CD4-positive, alpha-beta T cell treated with Interferon alpha-2 for 1 hour (primary cell): ENCODE results near the gene DSTN.
"Not testable (repeated sequence)": the region's sequence is repeated elsewhere in the genome, so short reads cannot be mapped to it uniquely, and the experiment has no call there.

Source experiments
- DNase-seq, 2 donors: peaks; one replicate each; pipeline ENCODE4 v3.0.0-alpha.2; 2020 to 2022

The DSTN gene

GRCh38 chr20:17653835-17654648 is 84.2 kb downstream of the DSTN start:
- DNase-seq: no peak

DNA sequence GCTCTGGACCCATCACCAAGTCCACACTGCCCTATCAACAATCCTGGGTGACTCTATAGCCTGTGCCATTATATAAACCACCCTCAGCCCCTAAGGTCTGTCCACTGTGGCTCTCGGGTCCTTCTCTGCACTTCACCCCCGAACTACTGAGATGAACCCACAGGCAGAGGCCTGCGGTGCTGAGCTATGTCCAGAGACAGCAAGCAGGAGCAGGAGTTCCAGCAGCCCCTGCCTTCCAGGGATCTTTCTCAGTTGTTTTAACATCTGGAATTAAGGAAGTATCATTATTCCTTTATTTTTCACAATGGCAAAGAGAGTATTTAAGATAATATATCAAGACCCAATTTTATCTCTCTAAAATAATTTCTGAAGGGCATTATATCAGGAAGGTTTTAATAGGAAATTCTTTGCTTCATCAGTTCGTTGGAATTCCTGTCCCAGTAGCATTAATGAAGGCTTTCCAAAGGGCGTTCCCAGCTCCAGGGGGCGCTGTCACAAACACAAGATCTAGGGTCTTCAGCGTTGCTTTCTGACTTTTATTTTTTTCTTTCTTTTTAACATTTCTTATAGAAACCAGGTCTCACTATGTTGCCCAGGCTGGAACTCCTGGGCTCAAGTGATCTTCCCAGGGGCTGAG is 84.9 kb downstream of the DSTN start:
- no peak for DNase-seq

GRCh38 chr20:17655286-17655651 is 85.4 kb downstream of the DSTN start:
- no peak for DNase-seq

DNA sequence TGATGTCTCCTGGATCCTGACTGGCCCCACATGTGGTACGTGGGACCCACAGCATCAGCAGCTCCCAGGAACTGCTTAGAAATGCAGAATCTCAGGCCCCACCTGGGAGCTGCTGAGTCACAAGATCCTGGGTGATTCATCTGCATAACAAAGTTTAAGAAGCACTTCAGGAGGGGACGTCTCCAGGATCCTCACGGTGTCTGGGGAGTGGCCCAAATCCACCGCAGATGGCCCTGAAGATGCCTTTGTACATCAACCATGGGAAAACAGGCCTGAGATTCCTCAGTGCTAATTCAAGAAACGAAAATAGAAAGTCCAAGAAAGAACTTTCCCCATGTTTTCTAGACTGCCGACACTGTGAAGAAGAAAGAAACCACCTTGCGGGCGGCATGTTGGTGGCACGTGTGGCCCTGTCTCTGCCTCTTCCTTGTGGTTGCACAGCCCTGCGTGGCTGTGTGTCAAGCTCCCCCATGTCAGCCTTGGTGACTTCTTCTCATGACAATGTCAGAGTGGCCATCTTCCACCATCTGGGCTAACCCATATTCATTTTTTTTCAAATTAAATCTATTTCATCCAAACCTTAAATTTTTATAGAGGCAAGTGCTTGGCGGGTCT is 86.1 kb downstream of the DSTN start:
- no peak for DNase-seq

DNA sequence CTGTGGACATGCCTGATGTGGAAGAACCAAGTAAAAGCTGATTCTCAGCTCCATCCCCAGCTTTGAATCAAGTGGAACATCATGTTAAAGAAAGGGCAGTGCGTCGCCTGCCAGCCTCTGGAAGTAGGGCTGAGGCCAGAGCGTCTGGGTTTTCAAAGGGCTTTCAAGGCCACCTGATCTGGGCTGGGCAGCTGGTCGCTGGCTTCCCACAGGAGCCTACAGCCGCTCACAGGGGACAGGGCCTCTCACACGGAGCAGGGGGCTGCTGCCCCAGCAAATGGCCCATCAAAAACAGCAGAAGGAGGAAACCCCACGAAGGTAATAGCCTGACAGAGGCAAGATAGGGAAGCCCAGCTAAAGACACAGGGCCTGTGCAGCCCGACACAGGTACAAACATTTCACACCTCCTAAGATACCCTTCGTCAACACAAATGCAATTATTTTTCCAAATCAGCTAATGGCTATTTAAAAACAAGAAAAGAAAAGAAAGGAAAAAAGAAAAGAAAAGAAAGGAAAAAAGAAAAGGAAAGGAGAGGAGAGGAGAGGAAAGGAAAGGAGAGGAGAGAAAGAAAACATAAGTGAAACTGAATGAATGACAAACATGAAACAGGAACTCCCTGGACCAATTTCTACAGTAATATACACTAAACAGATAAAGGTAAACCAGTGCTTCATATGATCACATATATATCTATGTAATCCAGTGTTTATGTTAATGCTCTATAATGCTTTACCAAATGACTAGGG is 87.4 kb downstream of the DSTN start:
- no peak for DNase-seq

- DNase-seq: no peak
Measured at GRCh38 chr20:17657898-17658647, 88.2 kb downstream of the DSTN start.

DNA sequence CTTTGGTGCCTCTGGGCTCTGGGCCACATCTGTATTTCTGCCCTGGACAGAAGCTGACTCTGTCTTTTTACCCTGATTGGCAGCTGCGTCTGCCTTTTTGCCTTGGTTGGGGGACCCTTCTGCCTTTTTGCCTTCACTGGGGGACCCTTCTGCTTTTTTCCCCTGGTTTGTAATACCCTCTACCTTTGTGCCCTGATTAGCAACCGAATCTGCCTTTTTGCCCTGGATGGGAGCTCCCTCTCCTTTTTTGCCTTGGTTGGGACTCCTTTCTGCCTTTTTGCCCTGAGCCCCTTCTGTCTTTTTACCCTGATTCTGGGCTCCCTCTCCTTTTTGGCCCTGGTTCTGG is 88.7 kb downstream of the DSTN start:
- DNase-seq: no peak

- not testable (repeated sequence) for DNase-seq
Measured at GRCh38 chr20:17659344-17659743, 89.5 kb downstream of the DSTN start.
